ENCODE results near the gene RRP12. TPM values are rescaled to one million over a fixed set of nuclear protein-coding genes. Genes with fewer than 3 reads are reported as not detected.

RRP12 gene
- total and polyA plus RNA-seq, 2 of the 4 experiments (the other 2 are of a cell fraction): 21.5 to 23.3 TPM

DNA sequence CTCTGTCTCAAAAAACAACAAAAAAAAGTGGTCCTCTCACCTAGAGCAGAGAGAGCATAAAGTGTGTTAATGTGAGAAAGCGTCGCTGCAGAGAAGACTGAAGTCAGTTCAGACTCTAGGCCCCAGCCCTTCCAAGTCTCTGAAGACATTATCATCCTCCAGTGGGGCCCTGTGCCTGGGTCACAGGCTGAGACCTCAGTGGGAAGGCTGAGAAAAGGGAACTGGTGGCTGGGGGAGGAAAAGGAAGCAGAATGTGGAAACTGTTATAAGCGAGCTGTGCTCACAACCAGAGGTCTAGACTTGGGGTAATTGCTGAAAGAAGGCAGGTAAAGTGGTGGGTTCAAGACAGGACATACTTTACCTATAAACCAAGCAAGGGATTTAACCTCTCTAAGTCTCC lies 4.9 kb upstream of the RRP12 start:
- H3K4me1 ChIP-seq (ENCODE audit: control insufficient read depth, insufficient read depth, low read length): no peaks in the 10 kb centered on the region
- no peaks in the 10 kb centered on the region; a peak in 1 of 4 replicates for H3K79me1 ChIP-seq (ENCODE audit: low read depth in 1 of 2, low read length in 2 of 2)
- H3K9me1 ChIP-seq (ENCODE audit: insufficient read depth, low read length): no peaks in the 10 kb centered on the region
- no peak overlapping the region for H3K23ac ChIP-seq (ENCODE audit: low read depth, low read length)
- no peak overlapping the region for H4K8ac ChIP-seq (ENCODE audit: low read depth in 2 of 2, low read length in 2 of 2)
- no peak for DNase-seq
- H2BK5ac ChIP-seq (ENCODE audit: low read depth, low read length, poor library complexity, severe bottlenecking): no peak overlapping the region
- TF ChIP-seq BHLHE40 (IDR thresholded peaks at IDR 0.05; ENCODE audit: low read depth, low read length) (no peak), CEBPB (IDR thresholded peaks at IDR 0.05; ENCODE audit: low read depth, low read length) (no peak), POLR2A (IDR thresholded peaks at IDR 0.05; ENCODE audit: low read depth, low read length) (no peak)
- TF ChIP-seq, protein P1, sequence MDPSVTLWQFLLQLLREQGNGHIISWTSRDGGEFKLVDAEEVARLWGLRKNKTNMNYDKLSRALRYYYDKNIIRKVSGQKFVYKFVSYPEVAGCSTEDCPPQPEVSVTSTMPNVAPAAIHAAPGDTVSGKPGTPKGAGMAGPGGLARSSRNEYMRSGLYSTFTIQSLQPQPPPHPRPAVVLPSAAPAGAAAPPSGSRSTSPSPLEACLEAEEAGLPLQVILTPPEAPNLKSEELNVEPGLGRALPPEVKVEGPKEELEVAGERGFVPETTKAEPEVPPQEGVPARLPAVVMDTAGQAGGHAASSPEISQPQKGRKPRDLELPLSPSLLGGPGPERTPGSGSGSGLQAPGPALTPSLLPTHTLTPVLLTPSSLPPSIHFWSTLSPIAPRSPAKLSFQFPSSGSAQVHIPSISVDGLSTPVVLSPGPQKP (IDR thresholded peaks at IDR 0.05; ENCODE audit: borderline replicate concordance, low read depth, low read length): no peak
- TF ChIP-seq, protein P2, sequence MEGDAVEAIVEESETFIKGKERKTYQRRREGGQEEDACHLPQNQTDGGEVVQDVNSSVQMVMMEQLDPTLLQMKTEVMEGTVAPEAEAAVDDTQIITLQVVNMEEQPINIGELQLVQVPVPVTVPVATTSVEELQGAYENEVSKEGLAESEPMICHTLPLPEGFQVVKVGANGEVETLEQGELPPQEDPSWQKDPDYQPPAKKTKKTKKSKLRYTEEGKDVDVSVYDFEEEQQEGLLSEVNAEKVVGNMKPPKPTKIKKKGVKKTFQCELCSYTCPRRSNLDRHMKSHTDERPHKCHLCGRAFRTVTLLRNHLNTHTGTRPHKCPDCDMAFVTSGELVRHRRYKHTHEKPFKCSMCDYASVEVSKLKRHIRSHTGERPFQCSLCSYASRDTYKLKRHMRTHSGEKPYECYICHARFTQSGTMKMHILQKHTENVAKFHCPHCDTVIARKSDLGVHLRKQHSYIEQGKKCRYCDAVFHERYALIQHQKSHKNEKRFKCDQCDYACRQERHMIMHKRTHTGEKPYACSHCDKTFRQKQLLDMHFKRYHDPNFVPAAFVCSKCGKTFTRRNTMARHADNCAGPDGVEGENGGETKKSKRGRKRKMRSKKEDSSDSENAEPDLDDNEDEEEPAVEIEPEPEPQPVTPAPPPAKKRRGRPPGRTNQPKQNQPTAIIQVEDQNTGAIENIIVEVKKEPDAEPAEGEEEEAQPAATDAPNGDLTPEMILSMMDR (conservative IDR thresholded peaks at IDR 0.05; ENCODE audit: low read depth, low read length): no peak
- no peak overlapping the region for H3K18ac ChIP-seq (ENCODE audit: low read depth, low read length)
- WGBS, 2 experiments (ENCODE audit: extremely low coverage in 2 of 2, insufficient read length in 1 of 2): no CpG with 5 or more reads among the region's 3 CpGs
- no peaks in the 10 kb centered on the region for H3K9me3 ChIP-seq (ENCODE audit: control insufficient read depth, insufficient read depth, low read length)
- no peak for ATAC-seq (ENCODE audit: low read depth)
- POLR2A ChIA-PET (ENCODE audit: unreplicated experiment): no interaction called here
- no peak overlapping the region for H2AK5ac ChIP-seq (ENCODE audit: low read depth, low read length)
- no peak overlapping the region for H3K14ac ChIP-seq (replicated peaks; ENCODE audit: low read depth, low read length)
- H3K4me2 ChIP-seq (ENCODE audit: low read depth, low read length): no peak overlapping the region
- no peak overlapping the region for H2BK15ac ChIP-seq (ENCODE audit: low read depth, low read length)
- H3K27me3 ChIP-seq (ENCODE audit: control insufficient read depth, insufficient read depth, low read length): no peaks in the 10 kb centered on the region
- no peak overlapping the region for H3K9ac ChIP-seq (ENCODE audit: low read depth, low read length)
- H3K4ac ChIP-seq (ENCODE audit: low read depth, low read length): no peak overlapping the region
- H4K91ac ChIP-seq (ENCODE audit: insufficient read depth, low read depth, low read length): no peak overlapping the region
- no peaks in the 10 kb centered on the region for H4K20me1 ChIP-seq (ENCODE audit: insufficient read depth, low read length)
- CTCF ChIA-PET: no interaction called here
- no peak overlapping the region for H3K56ac ChIP-seq (ENCODE audit: extremely low read depth, insufficient read depth, low read length)
- BruUV-seq (replicated peaks): no TSS peak
- intact Hi-C loops (cut with micrococcal nuclease) (loop anchor here (2.0 to 5.0 kb wide), 3 partner anchors 41 to 206 kb away; partner anchors contain the start of genes EXOSC1 and ZDHHC16), in situ Hi-C loops (cut with MboI; ENCODE audit: low sequenced_read_pairs) (no loop called here), dilution Hi-C loops (cut with HindIII; ENCODE audit: low sequenced_read_pairs, unreplicated experiment) (no loop called here)
- no peak overlapping the region for H2BK20ac ChIP-seq (ENCODE audit: low read depth, low read length)
- H3K27ac ChIP-seq (ENCODE audit: insufficient read depth, low read length): no peak overlapping the region
- H4K5ac ChIP-seq (ENCODE audit: low read depth, low read length): no peak overlapping the region
- H3K36me3 ChIP-seq (ENCODE audit: control insufficient read depth, insufficient read depth, low read length): no peaks in the 10 kb centered on the region
- no peak overlapping the region for H2AFZ ChIP-seq (replicated peaks; ENCODE audit: low read length, poor library complexity)
- H2AK9ac ChIP-seq (replicated peaks; ENCODE audit: low read depth, low read length, poor library complexity): no peak overlapping the region
- no peak overlapping the region for H3K4me3 ChIP-seq (ENCODE audit: insufficient read depth, low read depth, low read length)
- no peak overlapping the region for H2BK120ac ChIP-seq (ENCODE audit: low read depth, low read length)

All from IMR-90 (cell line).